ENCODE measurements around the gene ATP8A2. TPM values are rescaled to one million over a fixed set of nuclear protein-coding genes. Genes with fewer than 3 reads are reported as not detected.

Gene ATP8A2
- total RNA-seq, 4 donors from 2014 or later = 0.20 to 1.1 (median 0.59) TPM

GRCh38 chr13:25455146-25455545 lies 83.4 kb downstream of the ATP8A2 start:
- in situ Hi-C loops (cut with MboI; ENCODE audit: low pct_ligation_motif_present in 1 of 4, low pct_unique_long_range_greater_than_20kb in 1 of 4, low sequenced_read_pairs in 3 of 4) (no loop called here), intact Hi-C loops (cut with DNase I; ENCODE audit: low total_unique reads) (no loop called here)
- no peaks in the 10 kb centered on the region for H3K9me3 ChIP-seq
- H3K4me1 ChIP-seq = no peaks in the 10 kb centered on the region
- WGBS, 2 donors (ENCODE audit: low coverage in 1 of 2) = 69% methylated on average over 3 of the region's 3 CpGs; no CpG with 5 or more reads in 1 of the 2 donors
- no peaks in the 10 kb centered on the region for H3K36me3 ChIP-seq
- no peak overlapping the region for H3K4me3 ChIP-seq
- H3K27ac ChIP-seq = no peak overlapping the region
- DNase-seq = no peak
- H3K27me3 ChIP-seq = no peaks in the 10 kb centered on the region
- TF ChIP-seq POLR2A (IDR thresholded peaks at IDR 0.05) = no peak
- no peak for TF ChIP-seq CTCF (IDR thresholded peaks at IDR 0.05)
- TF ChIP-seq EP300 (IDR thresholded peaks at IDR 0.05; ENCODE audit: low read depth) = no peak
- no peak for TF ChIP-seq POLR2AphosphoS5 (IDR thresholded peaks at IDR 0.05)

- H3K9me3 ChIP-seq = no peaks in the 10 kb centered on the region
- no peak for TF ChIP-seq POLR2A (IDR thresholded peaks at IDR 0.05)
- no peak for TF ChIP-seq POLR2AphosphoS5 (IDR thresholded peaks at IDR 0.05)
- no peak for TF ChIP-seq EP300 (IDR thresholded peaks at IDR 0.05; ENCODE audit: low read depth)
- no peak for TF ChIP-seq CTCF (IDR thresholded peaks at IDR 0.05)
- no peaks in the 10 kb centered on the region for H3K27me3 ChIP-seq
- in situ Hi-C loops (cut with MboI; ENCODE audit: low pct_ligation_motif_present in 1 of 4, low pct_unique_long_range_greater_than_20kb in 1 of 4, low sequenced_read_pairs in 3 of 4) (no loop called here), intact Hi-C loops (cut with DNase I; ENCODE audit: low total_unique reads) (no loop called here)
- H3K4me3 ChIP-seq = no peak overlapping the region
- H3K4me1 ChIP-seq = no peaks in the 10 kb centered on the region
- H3K27ac ChIP-seq = no peak overlapping the region
- no peak for DNase-seq
- 65 to 81% methylated on average over 4 of the region's 4 CpGs for WGBS, 2 donors (ENCODE audit: low coverage in 1 of 2)
- no peaks in the 10 kb centered on the region for H3K36me3 ChIP-seq
Measured at GRCh38 chr13:25457566-25457965, 85.8 kb downstream of the ATP8A2 start.

GRCh38 chr13:25462301-25463125 lies 90.7 kb downstream of the ATP8A2 start:
- Histone ChIP-seq H3K9me3 (no peaks in the 10 kb centered on the region), H3K4me1 (no peaks in the 10 kb centered on the region), H3K36me3 (no peaks in the 10 kb centered on the region), H3K27ac (no peak overlapping the region), H3K27me3 (no peaks in the 10 kb centered on the region), H3K4me3 (no peak overlapping the region)
- 78 to 86% methylated on average over 7 to 9 of the region's 9 CpGs for WGBS, 2 donors (ENCODE audit: low coverage in 1 of 2)
- no peak for TF ChIP-seq POLR2AphosphoS5 (IDR thresholded peaks at IDR 0.05)
- no peak for TF ChIP-seq EP300 (IDR thresholded peaks at IDR 0.05; ENCODE audit: low read depth)
- no peak for TF ChIP-seq CTCF (IDR thresholded peaks at IDR 0.05)
- no peak for TF ChIP-seq POLR2A (IDR thresholded peaks at IDR 0.05)
- no peak for DNase-seq
- in situ Hi-C loops (cut with MboI; ENCODE audit: low pct_ligation_motif_present in 1 of 4, low pct_unique_long_range_greater_than_20kb in 1 of 4, low sequenced_read_pairs in 3 of 4) (no loop called here), intact Hi-C loops (cut with DNase I; ENCODE audit: low total_unique reads) (no loop called here)

GRCh38 chr13:25463496-25463895 lies 91.7 kb downstream of the ATP8A2 start:
- Histone ChIP-seq H3K9me3 (no peaks in the 10 kb centered on the region), H3K27me3 (peaks cover 6% of the 10 kb centered on the region), H3K27ac (no peak overlapping the region), H3K36me3 (no peaks in the 10 kb centered on the region), H3K4me3 (no peak overlapping the region), H3K4me1 (no peaks in the 10 kb centered on the region)
- intact Hi-C loops (cut with DNase I; ENCODE audit: low total_unique reads) (no loop called here), in situ Hi-C loops (cut with MboI; ENCODE audit: low pct_ligation_motif_present in 1 of 4, low pct_unique_long_range_greater_than_20kb in 1 of 4, low sequenced_read_pairs in 3 of 4) (no loop called here)
- TF ChIP-seq POLR2A (IDR thresholded peaks at IDR 0.05) (no peak), CTCF (IDR thresholded peaks at IDR 0.05) (no peak), EP300 (IDR thresholded peaks at IDR 0.05; ENCODE audit: low read depth) (no peak)
- no peak for DNase-seq
- whole genome bisulfite sequencing, 2 donors (ENCODE audit: low coverage in 1 of 2) = 72 to 76% methylated on average over 3 of the region's 3 CpGs

Data from transverse colon (tissue), 4 donors.